Ectodermal cell (in vitro differentiated cells): Measurements from ENCODE around the gene CAPN6.

ENCODE experiments used
- H3K27ac ChIP-seq: 2 replicates; pipeline ENCODE4 v1.7.0; 2013; ENCODE audit warnings: mild to moderate bottlenecking, low read depth, low read length; ENCODE audit not compliant: insufficient read depth, poor library complexity, severe bottlenecking
- H3K27me3 ChIP-seq: 2 replicates; pipeline ENCODE4 v1.7.0; 2013; ENCODE audit warnings: mild to moderate bottlenecking, low read length; ENCODE audit not compliant: insufficient read depth, control insufficient read depth, poor library complexity, severe bottlenecking
- H3K36me3 ChIP-seq: one replicate; pipeline ENCODE4 v1.7.0; 2013; ENCODE audit warnings: low read length; ENCODE audit not compliant: control insufficient read depth, insufficient read depth
- H3K4me1 ChIP-seq: one replicate; pipeline ENCODE4 v1.7.0; 2013; ENCODE audit warnings: low read length; ENCODE audit not compliant: control insufficient read depth, insufficient read depth
- H3K4me3 ChIP-seq: 2 replicates; pipeline ENCODE4 v1.7.0; 2013; ENCODE audit warnings: low read depth, low read length, control low read depth; ENCODE audit not compliant: insufficient read depth
- H3K9me3 ChIP-seq: 2 replicates; pipeline ENCODE4 v1.7.0; 2013; ENCODE audit warnings: mild to moderate bottlenecking, low read length, moderate library complexity; ENCODE audit not compliant: control insufficient read depth
- WGBS, 2 experiments: methylation state at CpG; one replicate each; pipeline ENCODE4 v1.1.7; 2013; ENCODE audit warnings: missing lambda C conversion rate in 2 of 2; 5-methylcytosine and 5-hydroxymethylcytosine counted together

CAPN6 gene

GRCh38 chrX:111216293-111216801 lies 53.9 kb downstream of the CAPN6 start:
- H3K36me3 ChIP-seq, result no peaks in the 10 kb centered on the region
- H3K4me1 ChIP-seq, result no peaks in the 10 kb centered on the region
- H3K4me3 ChIP-seq, result no peak overlapping the region
- H3K27ac ChIP-seq, result no peak overlapping the region
- H3K9me3 ChIP-seq, result no peaks in the 10 kb centered on the region
- 94 to 97% methylated on average over 5 to 6 of the region's 6 CpGs for WGBS, 2 experiments
- H3K27me3 ChIP-seq, result no peaks in the 10 kb centered on the region

- Histone ChIP-seq H3K4me3 (no peak overlapping the region), H3K4me1 (no peaks in the 10 kb centered on the region), H3K36me3 (no peaks in the 10 kb centered on the region), H3K27ac (no peak overlapping the region), H3K9me3 (no peaks in the 10 kb centered on the region), H3K27me3 (no peaks in the 10 kb centered on the region)
- 89 to 92% methylated on average over 7 to 8 of the region's 8 CpGs for WGBS, 2 experiments
These were observed 62.4 kb downstream of the CAPN6 start for GRCh38 chrX:111207851-111208250.

GRCh38 chrX:111200327-111200726 lies 70.0 kb downstream of the CAPN6 start:
- H3K4me3 ChIP-seq, result no peak overlapping the region
- no peaks in the 10 kb centered on the region for H3K36me3 ChIP-seq
- 87 to 94% methylated on average over 2 to 3 of the region's 3 CpGs for WGBS, 2 experiments
- H3K4me1 ChIP-seq, result no peaks in the 10 kb centered on the region
- H3K9me3 ChIP-seq, result no peaks in the 10 kb centered on the region
- H3K27ac ChIP-seq, result no peak overlapping the region
- no peaks in the 10 kb centered on the region for H3K27me3 ChIP-seq

GRCh38 chrX:111199505-111199904 lies 70.8 kb downstream of the CAPN6 start:
- no peak overlapping the region for H3K27ac ChIP-seq
- H3K36me3 ChIP-seq, result no peaks in the 10 kb centered on the region
- H3K9me3 ChIP-seq, result no peaks in the 10 kb centered on the region
- no peaks in the 10 kb centered on the region for H3K4me1 ChIP-seq
- 67 to 100% methylated on average over 1 to 2 of the region's 2 CpGs for WGBS, 2 experiments
- no peaks in the 10 kb centered on the region for H3K27me3 ChIP-seq
- no peak overlapping the region for H3K4me3 ChIP-seq
